Activated CD8-positive, alpha-beta memory T cell treated with anti-CD3 and anti-CD28 coated beads for 24 hours (primary cell): ENCODE data around the gene ZEB1.
"Not testable (repeated sequence)": the region's sequence is repeated elsewhere in the genome, so short reads cannot be mapped to it uniquely, and the experiment has no call there.

ENCODE experiments used
- DNase-seq: peaks from one replicate; pipeline ENCODE4 v3.0.0-alpha.2; 2020

The ZEB1 gene

GRCh38 chr10:31319602-31320549 lies 860 bp downstream of the ZEB1 start:
- peak; percentile 82 for DNase-seq

GRCh38 chr10:31320550-31321211 lies 1.7 kb downstream of the ZEB1 start:
- peak; percentile 71 for DNase-seq

- DNase-seq = no peak
Observed at GRCh38 chr10:31321396-31321941, 2.5 kb downstream of the ZEB1 start.

GRCh38 chr10:31322647-31323046 lies 3.6 kb downstream of the ZEB1 start:
- DNase-seq = no peak

- DNase-seq = no peak
Observed at GRCh38 chr10:31340343-31340742, 21.3 kb downstream of the ZEB1 start.

GRCh38 chr10:31341552-31341951 lies 22.5 kb downstream of the ZEB1 start:
- DNase-seq = no peak

- DNase-seq = no peak
Observed at GRCh38 chr10:31343009-31343408, 24.0 kb downstream of the ZEB1 start.

- DNase-seq = no peak
Observed at GRCh38 chr10:31343551-31343950, 24.5 kb downstream of the ZEB1 start.

- DNase-seq = no peak
Observed at GRCh38 chr10:31345886-31346285, 26.9 kb downstream of the ZEB1 start.

GRCh38 chr10:31346953-31347352 lies 27.9 kb downstream of the ZEB1 start:
- DNase-seq = no peak

GRCh38 chr10:31347705-31348104 lies 28.7 kb downstream of the ZEB1 start:
- DNase-seq = no peak

- DNase-seq = no peak
Observed at GRCh38 chr10:31350891-31351290, 31.9 kb downstream of the ZEB1 start.

- no peak for DNase-seq
Observed at GRCh38 chr10:31352436-31353226, 33.6 kb downstream of the ZEB1 start.

GRCh38 chr10:31353574-31353973 lies 34.6 kb downstream of the ZEB1 start:
- no peak for DNase-seq

GRCh38 chr10:31358688-31359330 lies 39.8 kb downstream of the ZEB1 start:
- no peak for DNase-seq

GRCh38 chr10:31359979-31360378 lies 41.0 kb downstream of the ZEB1 start:
- no peak for DNase-seq

GRCh38 chr10:31361475-31361874 lies 42.5 kb downstream of the ZEB1 start:
- DNase-seq = not testable (repeated sequence)

GRCh38 chr10:31362023-31362641 lies 43.1 kb downstream of the ZEB1 start:
- DNase-seq = no peak

- not testable (repeated sequence) for DNase-seq
Observed at GRCh38 chr10:31363696-31364095, 44.7 kb downstream of the ZEB1 start.

GRCh38 chr10:31364238-31364637 lies 45.2 kb downstream of the ZEB1 start:
- DNase-seq = not testable (repeated sequence)

- DNase-seq = no peak
Observed at GRCh38 chr10:31366703-31367102, 47.7 kb downstream of the ZEB1 start.

- no peak for DNase-seq
Observed at GRCh38 chr10:31368724-31369123, 49.7 kb downstream of the ZEB1 start.
